H1 (cell line): ENCODE results near the gene RPRD1A. TPM values are rescaled to one million over a fixed set of nuclear protein-coding genes. Genes with fewer than 3 reads are reported as not detected.

Experiments
- CTCF ChIA-PET: fragments of 300-600 bp; sonication (Branson Sonifier 250); formaldehyde crosslinking; loops from one replicate; lab custom pipeline; 2021; ENCODE audit not compliant: partially characterized antibody; lab: Charles Lee
- POLR2A ChIA-PET: fragments of 300-600 bp; sonication (Branson Sonifier 250); formaldehyde crosslinking; loops from one replicate; lab custom pipeline; 2021; ENCODE audit warnings: inconsistent platforms; ENCODE audit not compliant: partially characterized antibody; lab: Charles Lee
- DNase-seq, 2 experiments: peaks; one replicate each; pipeline versions ENCODE4 v3.0.0 to v3.0.0-alpha.2; 2010 to 2022; ENCODE audit warnings: low spot score in 2 of 2, low read depth in 1 of 2, mixed read lengths in 1 of 2
- FAIRE-seq: peaks from 2 replicates; lab custom pipeline; 2011; peaks lifted over from hg19 to GRCh38; lab: Jason Lieb, UNC
- H2AFZ ChIP-seq: 2 replicates; pipeline ENCODE4 v1.8.1; 2012; ENCODE audit warnings: low read length, inconsistent platforms
- H2AK5ac ChIP-seq: 2 replicates; pipeline ENCODE4 v1.6.1; 2013; ENCODE audit warnings: low read depth, low read length
- H2BK120ac ChIP-seq: replicated peaks from 2 replicates; pipeline ENCODE3; 2013; ENCODE audit warnings: low read depth, low read length, inconsistent platforms
- H2BK12ac ChIP-seq: 2 replicates; pipeline ENCODE4 v1.6.1; 2013; ENCODE audit warnings: low read depth, low read length
- H2BK15ac ChIP-seq: 2 replicates; pipeline ENCODE4 v1.6.1; 2013; ENCODE audit warnings: low read length
- H2BK20ac ChIP-seq: 2 replicates; pipeline ENCODE4 v1.6.1; 2013; ENCODE audit warnings: low read length
- H2BK5ac ChIP-seq: 2 replicates; pipeline ENCODE4 v1.6.1; 2013; ENCODE audit warnings: low read depth, low read length
- H3K14ac ChIP-seq: 2 replicates; pipeline ENCODE4 v1.6.1; 2013; ENCODE audit warnings: inconsistent platforms; ENCODE audit not compliant: insufficient read length
- H3K18ac ChIP-seq: 2 replicates; pipeline ENCODE4 v1.6.1; 2013; ENCODE audit warnings: low read length; ENCODE audit errors: extremely low read depth
- H3K23ac ChIP-seq: 2 replicates; pipeline ENCODE4 v1.6.1; 2013; ENCODE audit warnings: inconsistent platforms; ENCODE audit not compliant: insufficient read length
- H3K23me2 ChIP-seq: 2 replicates; pipeline ENCODE4 v1.6.1; 2013; ENCODE audit warnings: low read depth, low read length
- H3K27ac ChIP-seq: 2 replicates; pipeline ENCODE4 v1.6.1; 2011; ENCODE audit warnings: low read depth, low read length, inconsistent platforms
- H3K27me3 ChIP-seq, 4 experiments: replicated peaks in 1 of 4; 1 replicate in 1 of 4; 2 replicates in 3 of 4; pipeline versions ENCODE4 v1.6.1 to v1.8.1; 2011 to 2013; ENCODE audit warnings: low read length in 3 of 4, mild to moderate bottlenecking in 3 of 4, inconsistent platforms in 2 of 4, mixed read lengths in 2 of 4, moderate library complexity in 1 of 4; ENCODE audit not compliant: control insufficient read depth in 3 of 4, insufficient read depth in 3 of 4; ENCODE audit errors: extremely low read depth in 1 of 4
- H3K36me3 ChIP-seq, 4 experiments: 2 replicates each; pipeline versions ENCODE4 v1.6.1 to v1.8.1; 2011 to 2013; ENCODE audit warnings: mild to moderate bottlenecking in 4 of 4, low read length in 3 of 4, moderate library complexity in 2 of 4, control low read depth in 1 of 4, inconsistent platforms in 1 of 4; ENCODE audit not compliant: insufficient read depth in 4 of 4, control insufficient read depth in 2 of 4
- H3K4ac ChIP-seq: replicated peaks from 2 replicates; pipeline ENCODE3; 2013; ENCODE audit warnings: low read length, low read depth, mixed read lengths, inconsistent platforms; ENCODE audit not compliant: insufficient read length
- H3K4me1 ChIP-seq, 4 experiments: replicated peaks in 1 of 4; 1 replicate in 1 of 4; 2 replicates in 3 of 4; pipeline versions ENCODE4 v1.6.1 to v1.8.1; 2011 to 2013; ENCODE audit warnings: low read length in 3 of 4, inconsistent platforms in 2 of 4, mixed read lengths in 1 of 4; ENCODE audit not compliant: insufficient read depth in 4 of 4, control insufficient read depth in 3 of 4
- H3K4me2 ChIP-seq, 2 experiments: 2 replicates each; pipeline versions ENCODE4 v1.6.1 to v1.8.1; 2011 to 2013; ENCODE audit warnings: low read depth in 2 of 2, low read length in 2 of 2, control low read depth in 1 of 2, inconsistent platforms in 1 of 2, mild to moderate bottlenecking in 1 of 2; ENCODE audit not compliant: insufficient read depth in 1 of 2
- H3K4me3 ChIP-seq, 4 experiments: fragments of 200-600, 300-600 bp in 1 of 4; sonication (generic), shearing (Covaris generic), sonication (Bioruptor Twin) in 1 of 4; 2 replicates each; pipeline versions ENCODE4 v1.5.1 to v1.8.1; 2011 to 2016; ENCODE audit warnings: low read length in 4 of 4, low read depth in 3 of 4, control low read depth in 2 of 4, inconsistent platforms in 2 of 4, mild to moderate bottlenecking in 2 of 4, mixed read lengths in 1 of 4, moderate library complexity in 1 of 4; ENCODE audit not compliant: insufficient read depth in 2 of 4; ENCODE audit errors: extremely low read depth in 1 of 4
- H3K56ac ChIP-seq: replicated peaks from 2 replicates; pipeline ENCODE3; 2013; ENCODE audit warnings: low read depth, mild to moderate bottlenecking, mixed read lengths, low read length, inconsistent platforms; ENCODE audit not compliant: insufficient read length
- H3K79me1 ChIP-seq: 2 replicates; pipeline ENCODE4 v1.6.1; 2013; ENCODE audit warnings: low read depth, low read length, control low read depth
- H3K79me2 ChIP-seq, 2 experiments: 2 replicates each; pipeline versions ENCODE4 v1.6.1 to v1.8.1; 2012 to 2013; ENCODE audit warnings: low read length in 2 of 2, mild to moderate bottlenecking in 2 of 2, inconsistent platforms in 1 of 2; ENCODE audit not compliant: insufficient read depth in 2 of 2, control insufficient read depth in 1 of 2
- H3K9ac ChIP-seq, 4 experiments: replicated peaks in 1 of 4; 1 replicate in 1 of 4; 2 replicates in 3 of 4; pipeline versions ENCODE4 v1.6.1 to v1.8.1; 2011 to 2013; ENCODE audit warnings: low read depth in 3 of 4, low read length in 3 of 4, control low read depth in 2 of 4, mild to moderate bottlenecking in 2 of 4, moderate library complexity in 2 of 4, inconsistent platforms in 1 of 4; ENCODE audit errors: extremely low read depth in 1 of 4
- H3K9me3 ChIP-seq, 2 experiments: 2 replicates each; pipeline versions ENCODE4 v1.6.1 to v1.8.1; 2012 to 2013; ENCODE audit warnings: mild to moderate bottlenecking in 2 of 2, moderate library complexity in 2 of 2, control low read depth in 1 of 2, inconsistent platforms in 1 of 2, low read depth in 1 of 2, low read length in 1 of 2, mixed read lengths in 1 of 2; ENCODE audit not compliant: insufficient read depth in 2 of 2
- H4K20me1 ChIP-seq, 2 experiments: replicated peaks in 1 of 2; 2 replicates each; pipeline versions ENCODE3 to v1.8.1; 2011 to 2013; ENCODE audit warnings: inconsistent platforms in 2 of 2, low read length in 2 of 2, mild to moderate bottlenecking in 1 of 2; ENCODE audit not compliant: insufficient read depth in 2 of 2, control insufficient read depth in 1 of 2
- H4K5ac ChIP-seq: 2 replicates; pipeline ENCODE4 v1.6.1; 2013; ENCODE audit warnings: low read length, low read depth, mixed read lengths, inconsistent platforms; ENCODE audit not compliant: insufficient read length
- H4K8ac ChIP-seq: 2 replicates; pipeline ENCODE4 v1.8.0; 2013; ENCODE audit warnings: mild to moderate bottlenecking, moderate library complexity, low read length, inconsistent platforms; ENCODE audit not compliant: insufficient read depth; ENCODE audit errors: extremely low read depth
- H4K91ac ChIP-seq: replicated peaks from 2 replicates; pipeline ENCODE3; 2013; ENCODE audit warnings: low read length, mixed read lengths, inconsistent platforms; ENCODE audit not compliant: insufficient read length
- CEBPB ChIP-seq: IDR thresholded peaks from 2 replicates; pipeline ENCODE4 v1.6.1; 2012; ENCODE audit warnings: low read depth, low read length
- CTCF ChIP-seq, 3 experiments: IDR thresholded peaks; 1 replicate in 2 of 3; 2 replicates in 1 of 3; pipeline versions ENCODE4 v1.5.1 to v1.6.1; 2011; ENCODE audit warnings: low read length in 3 of 3, mild to moderate bottlenecking in 3 of 3, inconsistent platforms in 2 of 3, low read depth in 1 of 3, moderate library complexity in 1 of 3; ENCODE audit not compliant: insufficient read depth in 1 of 3; ENCODE audit errors: control extremely low read depth in 1 of 3
- GABPA ChIP-seq: IDR thresholded peaks from 2 replicates; pipeline ENCODE4 v1.6.1; 2011; ENCODE audit warnings: mild to moderate bottlenecking, low read length, moderate library complexity, borderline replicate concordance; ENCODE audit not compliant: insufficient read depth
- HDAC2 ChIP-seq, 2 experiments: fragments of 300-600 bp in 1 of 2; sonication (generic) in 1 of 2; IDR thresholded peaks; 2 replicates each; pipeline ENCODE4 v1.6.1; 2011 to 2012; ENCODE audit warnings: low read depth in 2 of 2, low read length in 2 of 2, mild to moderate bottlenecking in 2 of 2, moderate library complexity in 2 of 2, borderline replicate concordance in 1 of 2, inconsistent platforms in 1 of 2
- SAP30 ChIP-seq: fragments of 300-600 bp; sonication (generic); IDR thresholded peaks from 2 replicates; pipeline ENCODE4 v1.7.1; 2012; ENCODE audit warnings: low read length, moderate library complexity, mild to moderate bottlenecking, inconsistent platforms; ENCODE audit not compliant: insufficient read depth, insufficient replicate concordance
- whole genome bisulfite sequencing, 2 experiments: shearing (Covaris generic) in 1 of 2; methylation state at CpG; one replicate each; pipeline versions ENCODE4 v1.1.6 to v1.1.7; 2013 to 2015; ENCODE audit warnings: low lambda C conversion rate in 2 of 2, mixed read lengths in 2 of 2, inconsistent platforms in 1 of 2, low coverage in 1 of 2, missing lambda C conversion rate in 1 of 2; ENCODE audit not compliant: insufficient replicate concordance in 2 of 2, insufficient coverage in 1 of 2, insufficient read length in 1 of 2; ENCODE audit errors: extremely low coverage in 1 of 2, missing lambda C conversion rate in 1 of 2; 5-methylcytosine and 5-hydroxymethylcytosine counted together
- polyA plus RNA-seq, 7 experiments: library from polyadenylated mRNA; depleted of rRNA in 3 of 7; stranded (reverse) in 5 of 7; unstranded in 2 of 7; fragments of >200 nt in 5 of 7; fragments of 200-250 nt in 2 of 7; gene quantifications; 1 replicate in 5 of 7; 2 replicates in 1 of 7; 4 replicates in 1 of 7; pipeline versions ENCODE4 v1.2.1 to v1.2.3, GENCODE V29; 2011 to 2013; ENCODE audit warnings: missing spikeins in 2 of 7, mixed read lengths in 2 of 7
- total RNA-seq: library from RNA; stranded (reverse); fragmentation: NEBNext Ultra II Directional; extraction: Animal tissue kit (Norgen Biotek cat#: 25700); gene quantifications from 2 replicates; pipeline ENCODE4 v1.2.1, GENCODE V29; 2021

RPRD1A gene
- total and polyA plus RNA-seq, 2 of the 8 experiments (the other 6 are each of a cell fraction or from before 2014, with no cell fraction given), result 40.5 to 106 TPM

GRCh38 chr18:36066686-36067054, 689 bp downstream of the RPRD1A start:
- no peak overlapping the region for H2BK12ac ChIP-seq
- H3K14ac ChIP-seq, result no peak overlapping the region
- 0% methylated on average over 5 of the region's 5 CpGs; no CpG with 5 or more reads in 1 of the 2 experiments for WGBS, 2 experiments
- ChIA-PET CTCF (interaction anchor here (1.6 kb wide), 1 partner anchor 41 kb away, joined by 3 read pairs; no protein-coding TSS in a partner anchor), POLR2A (interaction anchor here (0.7 to 1.9 kb wide), 10 partner anchors 9 to 121 kb away, joined by 3 to 6 read pairs (median 4); no protein-coding TSS in a partner anchor)
- peak overlapping the region; percentile 66 to 71 for H3K4me2 ChIP-seq
- H2BK15ac ChIP-seq, result no peak overlapping the region
- no peaks in the 10 kb centered on the region for H3K27me3 ChIP-seq
- no peak overlapping the region for H4K5ac ChIP-seq
- DNase-seq (no peak), FAIRE-seq (no peak)
- H3K18ac ChIP-seq, result no peak overlapping the region
- peaks cover 6 to 8% of the 10 kb centered on the region in 2 experiments for H4K20me1 ChIP-seq
- peaks cover 4% of the 10 kb centered on the region; the same call in 1 of the 2 replicates for H3K23me2 ChIP-seq
- no peak overlapping the region for H2AK5ac ChIP-seq
- peaks cover 0 to 4% (median 0%) of the 10 kb centered on the region in 4 experiments; a peak in 1 of 8 replicates for H3K36me3 ChIP-seq
- peak overlapping the region; percentile 58 to 96 (median 94) for H3K9ac ChIP-seq
- H4K91ac ChIP-seq, result peak overlapping the region; percentile 55
- H4K8ac ChIP-seq, result no peak overlapping the region
- no peak overlapping the region for H3K4ac ChIP-seq
- H2BK5ac ChIP-seq, result peak overlapping the region; percentile 98; the same call in 1 of the 2 replicates
- H3K79me2 ChIP-seq, result peaks cover 39 to 56% of the 10 kb centered on the region in 2 experiments
- H3K27ac ChIP-seq, result no peak overlapping the region
- H2AFZ ChIP-seq, result no peak overlapping the region
- no peaks in the 10 kb centered on the region for H3K9me3 ChIP-seq
- H3K4me1 ChIP-seq, result peaks cover 0 to 5% (median 3%) of the 10 kb centered on the region in 4 experiments; a peak in 3 of 7 replicates
- H3K79me1 ChIP-seq, result no peaks in the 10 kb centered on the region
- TF ChIP-seq CEBPB (no peak), SAP30 (no peak), CTCF (IDR thresholded peaks at IDR 0.05; ENCODE audit: control extremely low read depth in 1 of 3, insufficient read depth in 1 of 3, low read depth in 1 of 3, low read length in 3 of 3) (no peak), HDAC2 (IDR thresholded peaks at IDR 0.05; ENCODE audit: borderline replicate concordance in 1 of 2, low read depth in 2 of 2, low read length in 2 of 2) (no peak), GABPA (no peak)
- H3K56ac ChIP-seq, result peak overlapping the region; percentile 25
- no peak overlapping the region for H3K23ac ChIP-seq
- H3K4me3 ChIP-seq, result peak overlapping the region; percentile 91 to 95 (median 93)
- H2BK120ac ChIP-seq, result peak overlapping the region; percentile 22
- H2BK20ac ChIP-seq, result no peak overlapping the region
